ENCODE measurements around the gene NUDT3. TPM values are rescaled to one million over a fixed set of nuclear protein-coding genes. Genes with fewer than 3 reads are reported as not detected.

NUDT3 gene
- total RNA-seq, 1 experiment from 2014 or later, result 25.2 TPM

DNA sequence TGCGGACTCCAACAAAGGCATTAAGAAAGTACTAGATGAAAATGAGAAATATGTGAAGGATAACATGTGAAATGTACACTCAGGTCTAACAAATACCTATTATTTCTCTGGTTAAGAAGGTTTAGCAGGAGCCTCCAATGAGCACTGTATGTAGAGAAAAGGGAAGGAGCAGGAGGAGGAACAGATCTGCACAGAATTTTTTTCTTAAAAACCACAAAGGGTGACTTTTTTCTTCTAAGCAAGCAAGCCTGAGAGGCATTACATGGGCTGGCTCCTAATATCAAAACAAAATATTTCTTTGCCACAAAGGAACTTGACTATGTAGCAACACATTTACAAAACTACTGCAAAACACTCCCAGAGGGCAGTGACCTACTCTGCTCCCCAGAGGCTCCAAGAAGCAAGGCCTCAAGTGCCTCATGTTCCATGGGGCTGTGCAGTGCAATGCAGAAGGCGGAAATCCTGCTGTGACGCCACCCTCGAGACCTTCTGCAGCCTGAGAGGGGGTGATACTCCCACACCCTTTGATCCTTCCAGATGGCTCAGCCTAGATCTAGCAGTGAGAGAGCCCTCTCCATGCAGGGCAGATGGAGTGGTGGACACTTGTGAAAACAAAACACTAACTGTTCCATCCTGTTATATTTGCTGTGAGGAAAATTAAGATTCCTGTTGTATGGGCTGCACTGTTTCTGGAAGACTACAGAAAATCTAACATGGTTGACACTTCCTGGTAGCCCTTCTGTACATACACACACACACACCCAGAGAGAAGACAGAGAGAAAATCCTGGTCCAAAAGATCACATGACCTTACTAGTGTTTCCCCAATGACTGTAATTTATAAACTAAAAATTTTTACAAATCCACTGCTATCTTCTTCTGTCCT, 107.7 kb downstream of the NUDT3 start (continued):
- TF ChIP-seq, protein P1, sequence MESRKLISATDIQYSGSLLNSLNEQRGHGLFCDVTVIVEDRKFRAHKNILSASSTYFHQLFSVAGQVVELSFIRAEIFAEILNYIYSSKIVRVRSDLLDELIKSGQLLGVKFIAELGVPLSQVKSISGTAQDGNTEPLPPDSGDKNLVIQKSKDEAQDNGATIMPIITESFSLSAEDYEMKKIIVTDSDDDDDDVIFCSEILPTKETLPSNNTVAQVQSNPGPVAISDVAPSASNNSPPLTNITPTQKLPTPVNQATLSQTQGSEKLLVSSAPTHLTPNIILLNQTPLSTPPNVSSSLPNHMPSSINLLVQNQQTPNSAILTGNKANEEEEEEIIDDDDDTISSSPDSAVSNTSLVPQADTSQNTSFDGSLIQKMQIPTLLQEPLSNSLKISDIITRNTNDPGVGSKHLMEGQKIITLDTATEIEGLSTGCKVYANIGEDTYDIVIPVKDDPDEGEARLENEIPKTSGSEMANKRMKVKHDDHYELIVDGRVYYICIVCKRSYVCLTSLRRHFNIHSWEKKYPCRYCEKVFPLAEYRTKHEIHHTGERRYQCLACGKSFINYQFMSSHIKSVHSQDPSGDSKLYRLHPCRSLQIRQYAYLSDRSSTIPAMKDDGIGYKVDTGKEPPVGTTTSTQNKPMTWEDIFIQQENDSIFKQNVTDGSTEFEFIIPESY (IDR thresholded peaks at IDR 0.05; ENCODE audit: extremely low read depth, insufficient replicate concordance, low read length), result no peak
- TF ChIP-seq, protein P2, sequence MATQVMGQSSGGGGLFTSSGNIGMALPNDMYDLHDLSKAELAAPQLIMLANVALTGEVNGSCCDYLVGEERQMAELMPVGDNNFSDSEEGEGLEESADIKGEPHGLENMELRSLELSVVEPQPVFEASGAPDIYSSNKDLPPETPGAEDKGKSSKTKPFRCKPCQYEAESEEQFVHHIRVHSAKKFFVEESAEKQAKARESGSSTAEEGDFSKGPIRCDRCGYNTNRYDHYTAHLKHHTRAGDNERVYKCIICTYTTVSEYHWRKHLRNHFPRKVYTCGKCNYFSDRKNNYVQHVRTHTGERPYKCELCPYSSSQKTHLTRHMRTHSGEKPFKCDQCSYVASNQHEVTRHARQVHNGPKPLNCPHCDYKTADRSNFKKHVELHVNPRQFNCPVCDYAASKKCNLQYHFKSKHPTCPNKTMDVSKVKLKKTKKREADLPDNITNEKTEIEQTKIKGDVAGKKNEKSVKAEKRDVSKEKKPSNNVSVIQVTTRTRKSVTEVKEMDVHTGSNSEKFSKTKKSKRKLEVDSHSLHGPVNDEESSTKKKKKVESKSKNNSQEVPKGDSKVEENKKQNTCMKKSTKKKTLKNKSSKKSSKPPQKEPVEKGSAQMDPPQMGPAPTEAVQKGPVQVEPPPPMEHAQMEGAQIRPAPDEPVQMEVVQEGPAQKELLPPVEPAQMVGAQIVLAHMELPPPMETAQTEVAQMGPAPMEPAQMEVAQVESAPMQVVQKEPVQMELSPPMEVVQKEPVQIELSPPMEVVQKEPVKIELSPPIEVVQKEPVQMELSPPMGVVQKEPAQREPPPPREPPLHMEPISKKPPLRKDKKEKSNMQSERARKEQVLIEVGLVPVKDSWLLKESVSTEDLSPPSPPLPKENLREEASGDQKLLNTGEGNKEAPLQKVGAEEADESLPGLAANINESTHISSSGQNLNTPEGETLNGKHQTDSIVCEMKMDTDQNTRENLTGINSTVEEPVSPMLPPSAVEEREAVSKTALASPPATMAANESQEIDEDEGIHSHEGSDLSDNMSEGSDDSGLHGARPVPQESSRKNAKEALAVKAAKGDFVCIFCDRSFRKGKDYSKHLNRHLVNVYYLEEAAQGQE (IDR thresholded peaks at IDR 0.05; ENCODE audit: low read depth), result no peak

DNA sequence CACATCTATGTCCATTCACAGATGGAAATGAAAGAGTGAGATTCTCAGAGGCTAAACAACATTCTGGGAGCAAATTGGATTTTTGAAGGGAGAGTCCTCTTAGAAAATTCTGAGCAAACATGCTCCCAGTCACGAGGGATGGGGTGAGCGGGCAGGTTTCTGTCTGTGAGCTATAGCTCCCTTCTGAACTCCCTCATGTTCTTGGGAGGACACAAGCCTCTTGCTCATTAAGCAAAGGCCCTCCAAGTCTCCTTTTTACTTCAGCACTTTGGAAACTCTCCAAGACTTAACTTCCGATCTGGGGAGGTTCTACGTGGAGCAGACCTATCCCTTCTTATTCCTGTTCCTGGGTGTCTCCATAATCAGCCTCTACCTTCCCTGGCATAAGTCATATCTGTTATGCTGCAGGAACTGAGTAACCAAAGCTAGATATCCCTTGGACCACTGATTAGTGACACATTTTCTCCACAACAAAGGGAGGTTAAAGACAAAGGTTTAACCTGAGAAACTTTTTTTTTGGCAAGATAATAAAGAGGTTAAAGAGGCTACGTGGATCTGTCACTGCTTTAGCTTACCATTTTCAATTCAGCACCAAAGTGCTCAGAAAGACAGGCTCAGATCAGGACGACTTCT, 110.7 kb downstream of the NUDT3 start:
- Histone ChIP-seq H3K36me3 (ENCODE audit: control insufficient read depth in 1 of 2, insufficient read depth in 2 of 2, low read length in 2 of 2) (peaks cover 0 to 5% of the 10 kb centered on the region in 2 experiments; a peak in 1 of 4 replicates), H3K27ac (ENCODE audit: low read depth, low read length) (no peak overlapping the region), H4K20me1 (ENCODE audit: insufficient read depth) (no peaks in the 10 kb centered on the region), H3K27me3 (ENCODE audit: insufficient read depth, low read length) (no peaks in the 10 kb centered on the region), H2AFZ (ENCODE audit: low read depth, low read length, poor library complexity, severe bottlenecking) (no peak overlapping the region), H3K9me2 (ENCODE audit: insufficient read depth) (no peaks in the 10 kb centered on the region), H3K9me3 (ENCODE audit: control insufficient read depth in 1 of 2, insufficient read depth in 1 of 2, low read depth in 1 of 2, low read length in 2 of 2) (no peaks in the 10 kb centered on the region), H3K4me3 (replicated peaks in 1 of 2; ENCODE audit: low read depth in 1 of 2, low read length in 2 of 2) (no peak overlapping the region), H3K79me2 (ENCODE audit: insufficient read depth, low read length) (no peaks in the 10 kb centered on the region), H3K4me2 (ENCODE audit: low read length) (no peak overlapping the region), H3K9ac (ENCODE audit: low read length) (no peak overlapping the region), H3K4me1 (ENCODE audit: control insufficient read depth in 1 of 2, insufficient read depth in 2 of 2, low read length in 2 of 2) (no peaks in the 10 kb centered on the region)
- ATAC-seq (no peak), DNase-seq (ENCODE audit: low read depth, low spot score) (no peak)
- ChIA-PET CTCF (no interaction called here), RAD21 (ENCODE audit: low non-redundant PET in 1 of 2, low total read pairs in 2 of 2, uncharacterized antibody in 2 of 2, unreplicated experiment in 2 of 2) (no interaction called here), POLR2A (interaction anchor here (1.1 kb wide), 1 partner anchor 34 kb away, joined by 3 read pairs; no protein-coding TSS in a partner anchor)
- TF ChIP-seq, protein P2 (IDR thresholded peaks at IDR 0.05; ENCODE audit: low read depth), result no peak
- no peak for TF ChIP-seq ZNF274 (IDR thresholded peaks at IDR 0.05; ENCODE audit: low read depth, low read length)
- TF ChIP-seq CEBPB (IDR thresholded peaks at IDR 0.05; ENCODE audit: low read depth), result no peak
- no peak for TF ChIP-seq EZH2 (IDR thresholded peaks at IDR 0.05)
- TF ChIP-seq, protein P3, sequence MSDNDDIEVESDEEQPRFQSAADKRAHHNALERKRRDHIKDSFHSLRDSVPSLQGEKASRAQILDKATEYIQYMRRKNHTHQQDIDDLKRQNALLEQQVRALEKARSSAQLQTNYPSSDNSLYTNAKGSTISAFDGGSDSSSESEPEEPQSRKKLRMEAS (IDR thresholded peaks at IDR 0.05), result no peak
- no peak for TF ChIP-seq EGR1 (IDR thresholded peaks at IDR 0.05; ENCODE audit: low read depth)
- TF ChIP-seq SIN3A (IDR thresholded peaks at IDR 0.05; ENCODE audit: low read depth), result no peak
- no peak for TF ChIP-seq TCF7L2 (IDR thresholded peaks at IDR 0.05; ENCODE audit: borderline replicate concordance, extremely low read depth, insufficient read depth, insufficient read length)
- TF ChIP-seq, protein P4, sequence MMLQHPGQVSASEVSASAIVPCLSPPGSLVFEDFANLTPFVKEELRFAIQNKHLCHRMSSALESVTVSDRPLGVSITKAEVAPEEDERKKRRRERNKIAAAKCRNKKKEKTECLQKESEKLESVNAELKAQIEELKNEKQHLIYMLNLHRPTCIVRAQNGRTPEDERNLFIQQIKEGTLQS (IDR thresholded peaks at IDR 0.05), result no peak
- intact Hi-C loops (cut with micrococcal nuclease), result no loop called here
- BruUV-seq (replicated peaks), result no TSS peak

Data from HCT116 (cell line).